ENCODE measurements around the gene CCNF. TPM values are rescaled to one million over a fixed set of nuclear protein-coding genes. Genes with fewer than 3 reads are reported as not detected.

The CCNF gene
- total and polyA plus RNA-seq, 9 of the 15 experiments (the other 6 are each of a cell fraction or from before 2014, with no cell fraction given): 4.1 to 70.1 (median 29.5) TPM

DNA sequence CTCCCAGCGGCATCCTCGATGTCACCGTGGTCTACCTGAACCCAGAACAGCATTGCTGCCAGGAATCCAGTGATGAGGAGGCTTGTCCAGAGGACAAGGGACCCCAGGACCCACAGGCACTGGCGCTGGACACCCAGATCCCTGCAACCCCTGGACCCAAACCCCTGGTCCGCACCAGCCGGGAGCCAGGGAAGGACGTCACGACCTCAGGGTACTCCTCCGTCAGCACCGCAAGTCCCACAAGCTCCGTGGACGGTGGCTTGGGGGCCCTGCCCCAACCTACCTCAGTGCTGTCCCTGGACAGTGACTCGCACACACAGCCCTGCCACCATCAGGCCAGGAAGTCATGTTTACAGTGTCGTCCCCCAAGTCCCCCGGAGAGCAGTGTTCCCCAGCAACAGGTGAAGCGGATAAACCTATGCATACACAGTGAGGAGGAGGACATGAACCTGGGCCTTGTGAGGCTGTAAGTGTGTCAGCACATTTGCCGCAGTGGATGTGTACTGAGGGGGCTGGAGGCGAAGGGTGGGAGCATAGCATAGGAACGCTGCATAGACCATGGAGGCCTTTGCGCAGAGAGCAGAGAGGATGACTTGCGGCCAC, 27.4 kb downstream of the CCNF start (continued):
- TF ChIP-seq ARID4B (CRISPR knock-in tag; IDR thresholded peaks at IDR 0.05): no peak
- no peak for TF ChIP-seq CBX3 (IDR thresholded peaks at IDR 0.05; ENCODE audit: borderline replicate concordance in 1 of 2, low read length in 2 of 2)
- TF ChIP-seq CHCHD3 (CRISPR knock-in tag; IDR thresholded peaks at IDR 0.05): no peak
- TF ChIP-seq, protein P1, sequence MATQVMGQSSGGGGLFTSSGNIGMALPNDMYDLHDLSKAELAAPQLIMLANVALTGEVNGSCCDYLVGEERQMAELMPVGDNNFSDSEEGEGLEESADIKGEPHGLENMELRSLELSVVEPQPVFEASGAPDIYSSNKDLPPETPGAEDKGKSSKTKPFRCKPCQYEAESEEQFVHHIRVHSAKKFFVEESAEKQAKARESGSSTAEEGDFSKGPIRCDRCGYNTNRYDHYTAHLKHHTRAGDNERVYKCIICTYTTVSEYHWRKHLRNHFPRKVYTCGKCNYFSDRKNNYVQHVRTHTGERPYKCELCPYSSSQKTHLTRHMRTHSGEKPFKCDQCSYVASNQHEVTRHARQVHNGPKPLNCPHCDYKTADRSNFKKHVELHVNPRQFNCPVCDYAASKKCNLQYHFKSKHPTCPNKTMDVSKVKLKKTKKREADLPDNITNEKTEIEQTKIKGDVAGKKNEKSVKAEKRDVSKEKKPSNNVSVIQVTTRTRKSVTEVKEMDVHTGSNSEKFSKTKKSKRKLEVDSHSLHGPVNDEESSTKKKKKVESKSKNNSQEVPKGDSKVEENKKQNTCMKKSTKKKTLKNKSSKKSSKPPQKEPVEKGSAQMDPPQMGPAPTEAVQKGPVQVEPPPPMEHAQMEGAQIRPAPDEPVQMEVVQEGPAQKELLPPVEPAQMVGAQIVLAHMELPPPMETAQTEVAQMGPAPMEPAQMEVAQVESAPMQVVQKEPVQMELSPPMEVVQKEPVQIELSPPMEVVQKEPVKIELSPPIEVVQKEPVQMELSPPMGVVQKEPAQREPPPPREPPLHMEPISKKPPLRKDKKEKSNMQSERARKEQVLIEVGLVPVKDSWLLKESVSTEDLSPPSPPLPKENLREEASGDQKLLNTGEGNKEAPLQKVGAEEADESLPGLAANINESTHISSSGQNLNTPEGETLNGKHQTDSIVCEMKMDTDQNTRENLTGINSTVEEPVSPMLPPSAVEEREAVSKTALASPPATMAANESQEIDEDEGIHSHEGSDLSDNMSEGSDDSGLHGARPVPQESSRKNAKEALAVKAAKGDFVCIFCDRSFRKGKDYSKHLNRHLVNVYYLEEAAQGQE (IDR thresholded peaks at IDR 0.05; ENCODE audit: borderline replicate concordance): no peak
- TF ChIP-seq, protein P1 (CRISPR knock-in tag; IDR thresholded peaks at IDR 0.05; ENCODE audit: low read depth): no peak
- no peak for TF ChIP-seq YBX1 (IDR thresholded peaks at IDR 0.05)
- no peak for TF ChIP-seq HMGXB4 (CRISPR knock-in tag; IDR thresholded peaks at IDR 0.05)
- no peak for TF ChIP-seq BRD9 (IDR thresholded peaks at IDR 0.05; ENCODE audit: low read depth, partially characterized antibody)

Measured in K562 (cell line).